ENCODE results near the gene FAM120C. TPM values are rescaled to one million over a fixed set of nuclear protein-coding genes. Genes with fewer than 3 reads are reported as not detected.

The FAM120C gene
- total RNA-seq, 2 donors from 2014 or later, result 6.8 to 12.5 TPM

- Histone ChIP-seq H3K4me1 (ENCODE audit: control insufficient read depth in 1 of 2, low read depth in 2 of 2) (peaks cover 11 to 28% of the 10 kb centered on the region in 2 donors), H3K4me3 (peak overlapping the region; percentile 84), H3K27me3 (replicated peaks; ENCODE audit: insufficient read depth) (no peaks in the 10 kb centered on the region), H3K9me3 (no peaks in the 10 kb centered on the region), H3K36me3 (no peaks in the 10 kb centered on the region), H3K27ac (peak overlapping the region; percentile 79 to 91)
- peak; percentile 2 for DNase-seq (ENCODE audit: low spot score)
- ATAC-seq (ENCODE audit: insufficient number of reproducible peaks, low FRiP score, low read depth), result peak; percentile 27
- TF ChIP-seq CTCF (IDR thresholded peaks at IDR 0.05), result no peak
Observed at GRCh38 chrX:54182194-54182863, 725 bp downstream of the FAM120C start.

GRCh38 chrX:54181202-54181953, 1.7 kb downstream of the FAM120C start:
- peak overlapping the region in 1 of 2 donors; percentile 91 for H3K27ac ChIP-seq
- H3K4me1 ChIP-seq (ENCODE audit: control insufficient read depth in 1 of 2, low read depth in 2 of 2), result peaks cover 11 to 28% of the 10 kb centered on the region in 2 donors
- DNase-seq (ENCODE audit: low spot score) (no peak), ATAC-seq (ENCODE audit: insufficient number of reproducible peaks, low FRiP score, low read depth) (no peak)
- H3K4me3 ChIP-seq, result peak overlapping the region; percentile 84
- H3K27me3 ChIP-seq (replicated peaks; ENCODE audit: insufficient read depth), result no peaks in the 10 kb centered on the region
- H3K9me3 ChIP-seq, result no peaks in the 10 kb centered on the region
- no peaks in the 10 kb centered on the region for H3K36me3 ChIP-seq
- TF ChIP-seq CTCF (IDR thresholded peaks at IDR 0.05), result no peak

- Histone ChIP-seq H3K4me1 (ENCODE audit: control insufficient read depth in 1 of 2, low read depth in 2 of 2) (peaks cover 11 to 28% of the 10 kb centered on the region in 2 donors), H3K9me3 (no peaks in the 10 kb centered on the region), H3K27ac (no peak overlapping the region), H3K36me3 (no peaks in the 10 kb centered on the region), H3K4me3 (peak overlapping the region; percentile 23), H3K27me3 (replicated peaks; ENCODE audit: insufficient read depth) (no peaks in the 10 kb centered on the region)
- ATAC-seq (ENCODE audit: insufficient number of reproducible peaks, low FRiP score, low read depth), result no peak
- no peak for DNase-seq (ENCODE audit: low spot score)
- no peak for TF ChIP-seq CTCF (IDR thresholded peaks at IDR 0.05)
Observed at GRCh38 chrX:54180403-54180802, 2.7 kb downstream of the FAM120C start.

GRCh38 chrX:54178100-54178940, 4.7 kb downstream of the FAM120C start:
- Histone ChIP-seq H3K4me3 (no peak overlapping the region), H3K9me3 (no peaks in the 10 kb centered on the region), H3K27ac (peak overlapping the region in 1 of 2 donors; percentile 5), H3K27me3 (replicated peaks; ENCODE audit: insufficient read depth) (no peaks in the 10 kb centered on the region), H3K36me3 (no peaks in the 10 kb centered on the region), H3K4me1 (ENCODE audit: control insufficient read depth in 1 of 2, low read depth in 2 of 2) (peaks cover 11 to 28% of the 10 kb centered on the region in 2 donors)
- ATAC-seq (ENCODE audit: insufficient number of reproducible peaks, low FRiP score, low read depth) (no peak), DNase-seq (ENCODE audit: low spot score) (no peak)
- TF ChIP-seq CTCF (IDR thresholded peaks at IDR 0.05), result no peak

GRCh38 chrX:54177306-54177705, 5.7 kb downstream of the FAM120C start:
- no peak overlapping the region for H3K27ac ChIP-seq
- DNase-seq (ENCODE audit: low spot score), result no peak
- no peaks in the 10 kb centered on the region for H3K36me3 ChIP-seq
- TF ChIP-seq CTCF (IDR thresholded peaks at IDR 0.05), result no peak
- H3K27me3 ChIP-seq (replicated peaks; ENCODE audit: insufficient read depth), result no peaks in the 10 kb centered on the region
- H3K4me1 ChIP-seq (ENCODE audit: control insufficient read depth in 1 of 2, low read depth in 2 of 2), result peaks cover 11 to 28% of the 10 kb centered on the region in 2 donors
- no peak for ATAC-seq (ENCODE audit: insufficient number of reproducible peaks, low FRiP score, low read depth)
- H3K4me3 ChIP-seq, result no peak overlapping the region
- no peaks in the 10 kb centered on the region for H3K9me3 ChIP-seq
